ENCODE results near the gene KLF7.

DNA sequence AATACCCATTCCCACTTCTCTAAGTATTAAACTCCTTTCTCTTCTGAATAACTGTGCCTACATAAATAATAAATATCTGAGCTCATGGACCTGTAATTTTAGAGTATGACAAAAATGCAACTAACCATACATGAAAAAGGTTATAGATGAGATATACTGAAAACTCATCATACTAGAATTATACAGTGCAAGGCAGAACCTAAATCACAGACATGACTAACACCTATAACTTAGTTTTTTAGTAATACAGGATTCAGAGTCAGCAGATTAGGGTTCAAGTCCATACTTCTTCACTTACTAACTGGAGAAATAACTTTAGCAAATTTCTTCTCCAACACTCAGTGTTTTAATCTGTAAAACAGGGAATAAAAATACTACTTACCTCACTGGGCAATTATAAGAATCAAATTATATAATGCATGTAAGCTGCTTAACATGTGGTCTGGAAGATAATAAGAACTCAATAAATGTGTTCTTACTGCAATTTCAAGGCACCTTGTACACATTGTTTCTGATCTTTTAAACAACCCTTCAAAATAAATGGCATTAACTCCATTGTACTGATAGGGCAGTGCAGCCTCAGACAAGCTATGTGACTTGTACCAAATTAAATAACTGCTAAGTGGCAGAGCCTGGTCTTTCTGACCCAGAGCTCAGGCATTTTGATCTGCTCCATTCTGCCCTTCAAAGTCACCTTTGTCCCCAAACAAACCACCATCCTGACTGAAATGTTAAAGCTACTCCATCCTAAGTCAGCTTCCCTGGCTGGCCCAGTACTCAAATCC, 39.6 kb upstream of the KLF7 start:
- no peak for TF ChIP-seq CTCF (IDR thresholded peaks at IDR 0.05)
- no peak for TF ChIP-seq ZFX (IDR thresholded peaks at IDR 0.05; ENCODE audit: borderline replicate concordance)

All from 22Rv1 (cell line).